Panc1 (cell line): ENCODE results near the gene DHRS13. TPM values are rescaled to one million over a fixed set of nuclear protein-coding genes. Genes with fewer than 3 reads are reported as not detected.

Source experiments
- ATAC-seq: fragments of 200-7000 bp; cut with Tn5 transposase; 2 replicates; pipeline ENCODE4 v1.9.1; 2020; ENCODE audit warnings: mild to moderate bottlenecking, moderate library complexity
- Bru-seq: library from RNA; stranded (reverse); fragments of 400-500 nt; gene quantifications from one replicate; lab custom pipeline; 2021; lab: Mats Ljungman, UMichigan
- BruChase-seq, 2 experiments: library from RNA; stranded (reverse); fragments of 400-500 nt; gene quantifications; one replicate each; lab custom pipeline; 2021; lab: Mats Ljungman, UMichigan
- BruUV-seq: library from RNA; stranded (reverse); fragments of 400-500 nt; replicated peaks from 2 replicates; lab custom pipeline; 2021; lab: Mats Ljungman, UMichigan
- CTCF ChIA-PET: fragments of 300-600 bp; sonication (Branson Sonifier 250); formaldehyde crosslinking; loops from one replicate; lab custom pipeline; 2022; ENCODE audit warnings: antibody characterized with exemption; lab: Charles Lee
- POLR2A ChIA-PET: fragments of 300-600 bp; sonication (Branson Sonifier 250); formaldehyde crosslinking; loops from one replicate; lab custom pipeline; 2022; ENCODE audit warnings: antibody characterized with exemption; lab: Charles Lee
- DNase-seq: peaks from one replicate; pipeline ENCODE4 v3.0.0-alpha.2; 2010; ENCODE audit warnings: low read depth, low spot score
- H3K27ac ChIP-seq: 2 replicates; pipeline ENCODE4 v1.5.1; 2011; ENCODE audit warnings: mild to moderate bottlenecking, low read length, inconsistent platforms
- H3K27me3 ChIP-seq: fragments of 200-500 bp; sonication (Bioruptor generic); 2 replicates; pipeline ENCODE4 v1.6.0; 2014; ENCODE audit warnings: low read length, inconsistent platforms; ENCODE audit not compliant: control insufficient read depth, insufficient read depth
- H3K36me3 ChIP-seq: fragments of 200-500 bp; sonication (Bioruptor generic); 2 replicates; pipeline ENCODE4 v1.5.1; 2014; ENCODE audit warnings: inconsistent platforms, mild to moderate bottlenecking, low read length, moderate library complexity; ENCODE audit not compliant: control insufficient read depth, insufficient read depth
- H3K4me1 ChIP-seq: 2 replicates; pipeline ENCODE4 v1.5.1; 2011; ENCODE audit warnings: inconsistent platforms, mild to moderate bottlenecking, low read length, moderate library complexity; ENCODE audit not compliant: control insufficient read depth, insufficient read depth
- H3K4me3 ChIP-seq, 2 experiments: 2 replicates each; pipeline ENCODE4 v1.5.1; 2011 to 2012; ENCODE audit warnings: low read depth in 2 of 2, low read length in 2 of 2, mild to moderate bottlenecking in 2 of 2, inconsistent platforms in 1 of 2, moderate library complexity in 1 of 2
- H3K9me3 ChIP-seq: fragments of 200-500 bp; sonication (Bioruptor generic); 2 replicates; pipeline ENCODE4 v1.5.1; 2014; ENCODE audit warnings: low read depth, mild to moderate bottlenecking, inconsistent platforms, low read length, moderate library complexity; ENCODE audit not compliant: control insufficient read depth, insufficient read depth
- CTCF ChIP-seq: fragments of 450-650 bp; IDR thresholded peaks from 2 replicates; pipeline ENCODE4 v1.5.1; 2017; ENCODE audit warnings: mild to moderate bottlenecking
- POLR2AphosphoS5 ChIP-seq: IDR thresholded peaks from 2 replicates; pipeline ENCODE4 v1.6.1; 2012; ENCODE audit warnings: mild to moderate bottlenecking, low read depth, low read length, moderate library complexity
- REST ChIP-seq, 2 experiments: IDR thresholded peaks; 2 replicates each; pipeline ENCODE4 v1.6.1; 2011 to 2012; ENCODE audit warnings: low read depth in 2 of 2, control low read depth in 1 of 2, low read length in 1 of 2, mild to moderate bottlenecking in 1 of 2, moderate library complexity in 1 of 2; ENCODE audit not compliant: insufficient read depth in 1 of 2
- SIN3A ChIP-seq: IDR thresholded peaks from 2 replicates; pipeline ENCODE4 v1.6.1; 2012; ENCODE audit warnings: low read depth, mild to moderate bottlenecking, low read length, moderate library complexity, borderline replicate concordance; ENCODE audit not compliant: insufficient read depth
- TCF7L2 ChIP-seq: IDR thresholded peaks from 2 replicates; pipeline ENCODE4 v1.6.1; 2011; ENCODE audit warnings: mild to moderate bottlenecking, low read depth, low read length, inconsistent platforms
- in situ Hi-C: cut with HindIII; loops from 2 replicates; pipeline ENCODE4 v1.10.0; 2016; ENCODE audit warnings: low sequenced_read_pairs, low pct_unique_long_range_greater_than_20kb
- intact Hi-C: fragments of 100-400 bp; cut with micrococcal nuclease; formaldehyde crosslinking; loops from one replicate; pipeline ENCODE4 v1.10.0; 2022; ENCODE audit not compliant: unreplicated experiment
- long read RNA-seq: library from polyadenylated mRNA; unstranded; transcript quantifications from one replicate; pipeline ENCODE4 v2.0.0, GENCODE V29; 2021; ENCODE audit not compliant: unreplicated experiment
- polyA plus RNA-seq: library from polyadenylated mRNA; unstranded; fragments of >200 nt; gene quantifications from one replicate; pipeline ENCODE4 v1.2.1, GENCODE V29; 2012; ENCODE audit warnings: missing spikeins; ENCODE audit not compliant: insufficient read length
- total RNA-seq: library from RNA; stranded (reverse); gene quantifications from one replicate; pipeline ENCODE4 v1.2.1, GENCODE V29; 2021; ENCODE audit not compliant: unreplicated experiment

The DHRS13 gene, protein sequence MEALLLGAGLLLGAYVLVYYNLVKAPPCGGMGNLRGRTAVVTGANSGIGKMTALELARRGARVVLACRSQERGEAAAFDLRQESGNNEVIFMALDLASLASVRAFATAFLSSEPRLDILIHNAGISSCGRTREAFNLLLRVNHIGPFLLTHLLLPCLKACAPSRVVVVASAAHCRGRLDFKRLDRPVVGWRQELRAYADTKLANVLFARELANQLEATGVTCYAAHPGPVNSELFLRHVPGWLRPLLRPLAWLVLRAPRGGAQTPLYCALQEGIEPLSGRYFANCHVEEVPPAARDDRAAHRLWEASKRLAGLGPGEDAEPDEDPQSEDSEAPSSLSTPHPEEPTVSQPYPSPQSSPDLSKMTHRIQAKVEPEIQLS
- total RNA-seq = 5.2 TPM
- polyA plus RNA-seq = 6.3 TPM
- percentile 42 among the genes with signal in this experiment for Bru-seq, nascent RNA
- BruChase-seq, experiment 1, labeled RNA remaining after a 2-hour chase = percentile 45 among the genes with signal in this experiment
- percentile 55 among the genes with signal in this experiment for BruChase-seq, experiment 2, labeled RNA remaining after a 6-hour chase
- long read RNA-seq, partial matches to known transcripts = 2 of 9 reads
- long read RNA-seq, other reads (novel, unspliced or antisense) = 2 of 9 reads

- ChIA-PET POLR2A (no interaction called here), CTCF (interaction anchor here (0.5 to 2.0 kb wide), 3 partner anchors 9 to 176 kb away, joined by 3 to 6 read pairs (median 6); partner anchors contain the start of gene TLCD1)
- Histone ChIP-seq H3K27me3 (no peaks in the 10 kb centered on the region), H3K36me3 (no peaks in the 10 kb centered on the region), H3K27ac (peak within 1 kb of the TSS; percentile 48), H3K4me3 (peak within 1 kb of the TSS; percentile 62 to 63), H3K9me3 (no peaks in the 10 kb centered on the region), H3K4me1 (peaks cover 7% of the 10 kb centered on the region)
- TF ChIP-seq REST (IDR thresholded peaks at IDR 0.05; ENCODE audit: insufficient read depth in 1 of 2, low read depth in 2 of 2, low read length in 1 of 2) (peak in 1 of 2 experiments; percentile 73; a peak in 1 of 4 replicates), SIN3A (peak; percentile 99; the same call in 1 of the 2 replicates), POLR2AphosphoS5 (peak; percentile 73), CTCF (peak; percentile 100), TCF7L2 (peak; percentile 73)
- intact Hi-C loops = loop anchor here (10.0 kb wide), 2 partner anchors 58 to 178 kb away; partner anchors contain the start of genes FAM222B, NEK8 and TLCD1
- ATAC-seq (peak; percentile 97), DNase-seq (peak; percentile 57)
- in situ Hi-C loops = no loop called here
- BruUV-seq = no TSS peak
These were observed at the start of gene DHRS13 for GRCh38 chr17:28902819-28903545. Gene DHRS13, minus strand, starts transcription at chr17:28903079. Its CDS starts 135 bp downstream, at chr17:28902944.
